Kidney (tissue), 14 donors: ENCODE data around the gene KBTBD13. TPM values are rescaled to one million over a fixed set of nuclear protein-coding genes. Genes with fewer than 3 reads are reported as not detected.

Experiments used
- DNase-seq, 5 donors: peaks; one replicate each; pipeline ENCODE4 v3.0.0-alpha.2; 2013 to 2020
- FAIRE-seq: peaks from 2 replicates; lab custom pipeline; 2012; peaks lifted over from hg19 to GRCh38; lab: Jason Lieb, UNC
- H3K27ac ChIP-seq, 2 donors: one replicate each; pipeline ENCODE4 v1.7.0; 2013; ENCODE audit warnings: low read depth in 2 of 2, low read length in 2 of 2, inconsistent platforms in 1 of 2
- H3K27me3 ChIP-seq: one replicate; pipeline ENCODE4 v1.7.1; 2013; ENCODE audit warnings: low read length, inconsistent platforms; ENCODE audit not compliant: control insufficient read depth, insufficient read depth
- H3K36me3 ChIP-seq, 3 donors: one replicate each; pipeline versions ENCODE4 v1.7.0 to v1.7.1; 2013; ENCODE audit warnings: low read length in 3 of 3, control low read depth in 1 of 3, inconsistent platforms in 1 of 3; ENCODE audit not compliant: insufficient read depth in 3 of 3, control insufficient read depth in 2 of 3
- H3K4me1 ChIP-seq, 3 donors: one replicate each; pipeline versions ENCODE4 v1.7.0 to v1.7.1; 2013; ENCODE audit warnings: low read length in 3 of 3, inconsistent platforms in 1 of 3, low read depth in 1 of 3; ENCODE audit not compliant: control insufficient read depth in 2 of 3, insufficient read depth in 2 of 3
- H3K4me3 ChIP-seq, 3 donors: one replicate each; pipeline versions ENCODE4 v1.7.0 to v1.8.1; 2013; ENCODE audit warnings: low read length in 3 of 3, control low read depth in 1 of 3, inconsistent platforms in 1 of 3
- H3K9ac ChIP-seq, 3 donors: one replicate each; pipeline versions ENCODE4 v1.7.0 to v1.7.1; 2013; ENCODE audit warnings: low read length in 3 of 3, control low read depth in 1 of 3, inconsistent platforms in 1 of 3
- H3K9me3 ChIP-seq, 3 donors: one replicate each; pipeline versions ENCODE4 v1.7.0 to v1.7.1; 2013; ENCODE audit warnings: low read length in 3 of 3, control low read depth in 1 of 3, inconsistent platforms in 1 of 3; ENCODE audit not compliant: control insufficient read depth in 2 of 3, insufficient read depth in 1 of 3
- CTCF ChIP-seq: IDR thresholded peaks from 3 replicates; pipeline ENCODE4 v1.5.1; 2012; ENCODE audit warnings: mild to moderate bottlenecking, moderate library complexity, borderline replicate concordance; ENCODE audit not compliant: insufficient read depth; ENCODE audit errors: extremely low read depth
- intact Hi-C: fragments of 100-400 bp; cut with DNase I; formaldehyde crosslinking; loops from one replicate; pipeline ENCODE4 v1.11.1; 2022
- polyA plus RNA-seq: library from polyadenylated mRNA; stranded (reverse); fragments of 350-450 nt; fragmentation: Illumina TruSeq; extraction: RNeasy Lipid Tissue Mini Kit (QIAGEN cat#74804); gene quantifications from one replicate; pipeline ENCODE4 v1.2.3, GENCODE V29; 2014; ENCODE audit warnings: low read depth, low replicate concordance; ENCODE audit not compliant: insufficient read depth
- total RNA-seq: library from RNA; stranded (reverse); fragmentation: NEBNext Ultra II Directional; extraction: Animal tissue kit (Norgen Biotek cat#: 25700); gene quantifications from one replicate; pipeline ENCODE4 v1.2.1, GENCODE V29; 2021
- donor health status: control.
- donor health status: control.
- donor health status: control.
- donor health status: control.
- donor health status: control.
- donor health status: DM: yes; HTN: yes; CAD: no.
- donor health status: Normal renal cell carcinoma (clear cell type).

Gene KBTBD13
- total and polyA plus RNA-seq, 2 donors from 2014 or later: 0.06 TPM; not detected in 1

GRCh38 chr15:65085207-65085753, 8.7 kb downstream of the KBTBD13 start:
- no peak overlapping the region for H3K9ac ChIP-seq
- H3K27me3 ChIP-seq: no peaks in the 10 kb centered on the region

GRCh38 chr15:65085990-65086679, 9.6 kb downstream of the KBTBD13 start:
- DNase-seq: no peak
- intact Hi-C loops: no loop called here

More at GRCh38 chr15:65085207-65085753, 8.7 kb downstream of the KBTBD13 start:
- DNase-seq (no peak), FAIRE-seq (no peak)
- no peaks in the 10 kb centered on the region for H3K9me3 ChIP-seq
- no peak for TF ChIP-seq CTCF
- H3K4me3 ChIP-seq: no peak overlapping the region
- peaks cover 0 to 27% (median 18%) of the 10 kb centered on the region in 3 donors for H3K4me1 ChIP-seq
- H3K36me3 ChIP-seq: no peaks in the 10 kb centered on the region
- peak overlapping the region in 1 of 2 donors; percentile 4 for H3K27ac ChIP-seq
- intact Hi-C loops: no loop called here

GRCh38 chr15:65086680-65087111, 10.2 kb downstream of the KBTBD13 start:
- Histone ChIP-seq H3K9ac (no peak overlapping the region), H3K27ac (peak overlapping the region in 1 of 2 donors; percentile 22), H3K27me3 (no peaks in the 10 kb centered on the region), H3K4me1 (peaks cover 0 to 27% (median 21%) of the 10 kb centered on the region in 3 donors), H3K4me3 (no peak overlapping the region), H3K9me3 (no peaks in the 10 kb centered on the region), H3K36me3 (no peaks in the 10 kb centered on the region)
- intact Hi-C loops: no loop called here
- no peak for DNase-seq
- FAIRE-seq: no peak
- TF ChIP-seq CTCF: no peak

More at GRCh38 chr15:65085990-65086679, 9.6 kb downstream of the KBTBD13 start:
- Histone ChIP-seq H3K4me3 (no peak overlapping the region), H3K36me3 (no peaks in the 10 kb centered on the region), H3K27me3 (no peaks in the 10 kb centered on the region), H3K4me1 (peaks cover 0 to 27% (median 21%) of the 10 kb centered on the region in 3 donors), H3K9ac (no peak overlapping the region), H3K27ac (no peak overlapping the region), H3K9me3 (no peaks in the 10 kb centered on the region)
- no peak for FAIRE-seq
- TF ChIP-seq CTCF: peak; percentile 24
